MG63 (cell line): ENCODE results near the gene SRPK1. TPM values are rescaled to one million over a fixed set of nuclear protein-coding genes. Genes with fewer than 3 reads are reported as not detected.
"Not testable (repeated sequence)": the region's sequence is repeated elsewhere in the genome, so short reads cannot be mapped to it uniquely, and the experiment has no call there.

ENCODE experiments used
- DNase-seq: peaks from one replicate; pipeline ENCODE4 v3.0.0-alpha.2; 2020
- H3K27me3 ChIP-seq: fragments of 250-450 bp; sonication (Bioruptor Pico); 2 replicates; pipeline ENCODE4 v1.5.1; 2020; ENCODE audit warnings: mild to moderate bottlenecking, moderate library complexity
- H3K36me3 ChIP-seq: fragments of 250-450 bp; sonication (Bioruptor Pico); 2 replicates; pipeline ENCODE4 v1.5.1; 2020; ENCODE audit warnings: mild to moderate bottlenecking, moderate library complexity
- H3K4me3 ChIP-seq: fragments of 250-450 bp; sonication (Bioruptor Pico); 2 replicates; pipeline ENCODE4 v1.5.1; 2020; ENCODE audit warnings: mild to moderate bottlenecking, moderate library complexity
- H3K9me3 ChIP-seq: fragments of 250-450 bp; sonication (Bioruptor Pico); 2 replicates; pipeline ENCODE4 v1.5.1; 2020; ENCODE audit warnings: mild to moderate bottlenecking, moderate library complexity
- total RNA-seq: library from RNA; depleted of rRNA; stranded (reverse); fragments of >200 nt; shearing (Covaris generic); gene quantifications from 2 replicates; pipeline ENCODE4 v1.2.3, GENCODE V29; 2014; ENCODE audit warnings: low replicate concordance

Gene SRPK1
- total RNA-seq, 1 experiment from 2014 or later = 20.7 TPM

DNA sequence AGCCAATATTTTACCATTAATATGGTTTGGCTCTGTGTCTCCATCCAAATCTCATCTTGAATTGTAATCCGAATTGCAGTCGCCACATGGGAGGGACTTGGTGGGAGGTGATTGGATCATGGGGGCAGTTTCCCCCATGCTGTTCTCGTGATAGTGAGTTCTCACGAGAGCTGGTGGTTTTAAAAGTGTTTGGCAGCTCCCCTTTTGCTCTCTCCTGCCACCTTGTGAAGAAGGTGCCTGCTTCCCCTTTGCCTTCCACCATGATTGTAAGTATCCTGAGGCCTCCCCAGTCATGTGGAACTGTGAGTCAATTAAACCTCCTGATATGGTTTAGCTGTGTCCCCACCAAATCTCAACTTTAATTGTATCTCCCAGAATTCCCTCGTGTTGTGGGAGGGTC is 18.4 kb upstream of the SRPK1 start:
- DNase-seq, H3K27me3 ChIP-seq, H3K36me3 ChIP-seq, H3K4me3 ChIP-seq, H3K9me3 ChIP-seq: not testable (repeated sequence)

DNA sequence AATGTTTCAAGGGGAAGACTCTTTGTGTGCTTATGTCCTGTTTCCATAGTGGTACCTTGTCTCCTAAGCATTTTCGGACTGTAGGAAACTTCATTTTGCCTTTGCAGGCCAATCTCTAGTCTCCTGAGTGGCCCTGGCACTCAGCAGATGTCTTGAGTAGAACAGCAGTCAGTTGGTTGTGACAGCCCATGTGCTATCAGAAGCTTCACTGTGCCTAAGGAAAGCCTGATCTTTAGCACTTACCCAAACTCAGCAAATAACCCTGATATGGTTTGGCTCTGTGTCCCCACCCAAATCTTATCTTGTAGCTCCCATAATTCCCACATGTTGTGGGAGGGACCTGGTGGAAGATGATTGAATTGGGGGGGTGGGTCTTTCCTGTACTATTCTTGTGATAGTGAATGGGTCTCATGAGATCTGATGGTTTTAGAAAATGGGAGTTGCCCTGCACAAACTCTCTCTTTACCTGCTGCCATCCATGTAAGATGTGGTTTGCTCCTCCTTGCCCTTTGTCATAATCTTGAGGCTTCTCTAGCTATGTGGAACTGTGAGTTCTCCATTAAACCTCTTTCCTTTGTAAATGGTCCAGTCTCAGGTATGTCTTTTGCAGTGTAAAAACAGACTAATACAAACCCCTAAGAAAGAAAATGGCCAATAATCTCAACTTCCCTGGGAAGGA is 15.9 kb upstream of the SRPK1 start:
- Histone ChIP-seq H3K9me3 (no peaks in the 10 kb centered on the region), H3K36me3 (no peaks in the 10 kb centered on the region), H3K4me3 (no peak overlapping the region), H3K27me3 (no peaks in the 10 kb centered on the region)
- DNase-seq = no peak

DNA sequence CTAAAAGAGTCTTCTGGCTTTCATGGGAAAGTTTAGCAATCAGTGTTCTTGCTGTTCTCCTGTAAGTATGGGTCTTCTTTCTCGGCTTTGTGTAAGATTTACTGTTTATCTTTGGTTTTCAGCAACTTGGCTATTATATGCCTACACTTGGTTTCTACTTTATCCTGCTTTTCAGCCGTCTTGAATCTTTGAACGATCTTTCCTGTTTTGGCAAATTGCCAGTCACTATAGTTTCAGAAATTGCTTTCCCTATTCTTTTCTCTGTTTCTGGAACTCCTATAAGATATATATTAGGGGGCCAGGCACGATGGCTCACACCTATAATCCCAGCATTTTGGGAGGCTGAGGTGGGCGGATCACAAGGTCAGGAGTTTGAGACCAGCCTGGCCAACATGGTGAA is 14.6 kb upstream of the SRPK1 start:
- H3K36me3 ChIP-seq = no peaks in the 10 kb centered on the region
- no peak for DNase-seq
- H3K4me3 ChIP-seq = no peak overlapping the region
- no peaks in the 10 kb centered on the region for H3K9me3 ChIP-seq
- no peaks in the 10 kb centered on the region for H3K27me3 ChIP-seq

DNA sequence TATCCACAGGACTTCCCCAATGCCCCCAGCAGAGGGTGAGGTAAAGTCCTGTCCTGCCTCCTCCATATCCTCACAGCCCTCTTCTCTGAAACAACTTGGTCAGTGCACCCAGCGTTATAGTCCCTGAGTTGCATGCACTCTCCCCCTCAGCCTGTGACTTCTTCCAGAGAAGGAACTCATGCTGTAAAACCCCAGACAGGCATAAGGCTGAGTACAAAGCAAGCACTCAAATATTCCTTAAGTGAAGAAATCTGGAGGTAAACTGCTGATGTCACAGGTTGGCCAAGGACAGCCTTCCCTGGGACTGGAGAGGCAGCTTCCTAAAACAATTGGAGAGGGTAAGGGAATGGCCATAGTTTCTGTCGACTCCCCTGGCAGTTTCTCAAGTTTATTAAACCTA is 12.9 kb upstream of the SRPK1 start:
- H3K36me3 ChIP-seq = no peaks in the 10 kb centered on the region
- no peak overlapping the region for H3K4me3 ChIP-seq
- no peaks in the 10 kb centered on the region for H3K9me3 ChIP-seq
- no peak for DNase-seq
- H3K27me3 ChIP-seq = no peaks in the 10 kb centered on the region

DNA sequence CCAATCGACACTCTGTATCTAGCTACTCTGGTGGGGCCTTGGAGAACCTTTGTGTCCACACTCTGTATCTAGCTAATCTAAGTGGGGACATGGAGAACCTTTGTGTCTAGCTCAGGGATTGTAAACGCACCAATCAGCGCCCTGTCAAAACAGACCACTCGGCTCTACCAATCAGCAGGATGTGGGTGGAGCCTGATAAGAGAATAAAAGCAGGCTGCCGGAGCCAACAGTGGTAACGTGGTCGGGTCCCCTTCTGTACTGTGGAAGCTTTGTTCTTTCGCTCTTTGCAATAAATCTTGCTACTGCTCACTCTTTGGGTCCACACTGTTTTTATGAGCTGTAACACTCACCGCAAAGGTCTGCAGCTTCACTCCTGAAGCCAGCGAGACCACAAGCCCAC is 11.0 kb upstream of the SRPK1 start:
- not testable (repeated sequence) for H3K27me3 ChIP-seq, H3K4me3 ChIP-seq, H3K36me3 ChIP-seq, DNase-seq, H3K9me3 ChIP-seq

DNA sequence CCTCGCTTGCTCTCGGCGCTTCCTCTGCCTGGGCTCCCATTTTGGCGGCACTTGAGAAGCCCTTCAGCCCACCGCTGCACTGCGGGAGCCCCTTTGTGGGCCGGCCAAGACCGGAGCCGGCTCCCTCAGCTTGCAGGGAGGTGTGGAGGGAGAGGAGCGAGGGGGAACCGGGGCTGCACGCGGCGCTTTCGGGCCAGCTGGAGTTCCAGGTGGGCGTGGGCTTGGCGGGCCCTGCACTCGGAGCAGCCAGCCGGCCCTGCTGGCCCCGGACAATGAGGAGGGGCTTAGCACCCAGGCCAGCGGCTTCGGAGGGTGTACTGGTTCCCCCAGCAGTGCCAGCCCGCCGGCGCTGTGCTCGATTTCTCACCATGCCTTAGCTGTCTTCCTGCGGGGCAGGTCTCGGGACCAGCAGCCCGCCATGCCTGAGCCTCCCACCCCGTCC is 10.2 kb upstream of the SRPK1 start:
- Histone ChIP-seq H3K4me3 (no peak overlapping the region), H3K27me3 (no peaks in the 10 kb centered on the region), H3K36me3 (no peaks in the 10 kb centered on the region), H3K9me3 (no peaks in the 10 kb centered on the region)
- no peak for DNase-seq

DNA sequence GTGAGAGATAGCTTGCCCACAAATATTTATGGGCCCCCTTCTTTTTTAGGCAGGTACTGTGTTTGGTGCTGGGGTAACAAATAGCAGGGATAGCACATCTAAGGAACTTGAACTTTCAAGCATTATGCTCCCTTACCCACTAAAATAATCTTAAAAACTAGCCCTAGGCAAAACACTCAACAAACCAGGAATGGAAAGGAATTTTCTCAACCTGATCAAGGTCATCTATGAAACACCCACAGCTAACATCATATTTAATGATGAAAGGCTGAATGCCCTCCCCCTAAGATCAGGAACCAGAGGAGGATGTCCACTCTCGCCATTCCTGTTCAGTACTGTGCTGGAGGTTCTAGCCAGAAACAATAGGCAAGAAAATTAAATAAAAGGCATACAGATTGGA is 8.7 kb upstream of the SRPK1 start:
- H3K27me3 ChIP-seq = no peaks in the 10 kb centered on the region
- DNase-seq = no peak
- no peaks in the 10 kb centered on the region for H3K9me3 ChIP-seq
- H3K4me3 ChIP-seq = no peak overlapping the region
- H3K36me3 ChIP-seq = no peaks in the 10 kb centered on the region

DNA sequence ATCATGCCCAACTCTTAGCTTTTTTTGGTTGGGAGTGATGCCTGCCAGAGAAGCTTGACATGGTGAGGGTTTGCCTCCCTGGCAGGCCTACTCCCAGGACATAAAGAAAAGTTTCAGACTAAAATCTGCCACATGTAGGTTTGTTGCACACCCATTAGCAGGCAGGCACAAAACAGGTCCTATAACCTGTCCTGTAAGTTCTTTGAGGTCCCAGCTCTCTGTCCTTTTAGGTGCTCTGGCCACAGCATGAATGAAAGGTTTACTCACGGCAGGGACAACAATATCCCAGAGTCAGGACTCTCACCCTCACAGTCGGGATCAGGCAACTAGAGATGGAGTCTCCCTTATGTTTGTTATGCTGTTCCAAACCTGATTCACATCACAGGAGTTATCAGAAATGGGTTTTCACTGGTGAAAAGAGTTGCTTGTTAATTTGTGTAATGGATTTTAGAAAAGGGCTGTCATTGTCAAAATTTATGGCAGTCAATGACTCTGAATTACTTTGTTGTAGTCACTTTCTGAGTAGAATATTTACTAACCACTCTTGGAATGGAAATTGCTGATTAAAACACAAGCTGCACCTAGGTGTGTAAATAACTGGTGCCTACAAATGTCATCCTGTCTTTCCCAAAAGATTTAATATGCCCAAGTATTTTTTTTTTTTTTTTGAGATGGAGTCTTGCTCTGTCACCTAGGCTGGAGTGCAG is 5.8 kb upstream of the SRPK1 start:
- H3K27me3 ChIP-seq = no peaks in the 10 kb centered on the region
- H3K9me3 ChIP-seq = no peaks in the 10 kb centered on the region
- no peaks in the 10 kb centered on the region for H3K36me3 ChIP-seq
- no peak overlapping the region for H3K4me3 ChIP-seq
- DNase-seq = no peak

DNA sequence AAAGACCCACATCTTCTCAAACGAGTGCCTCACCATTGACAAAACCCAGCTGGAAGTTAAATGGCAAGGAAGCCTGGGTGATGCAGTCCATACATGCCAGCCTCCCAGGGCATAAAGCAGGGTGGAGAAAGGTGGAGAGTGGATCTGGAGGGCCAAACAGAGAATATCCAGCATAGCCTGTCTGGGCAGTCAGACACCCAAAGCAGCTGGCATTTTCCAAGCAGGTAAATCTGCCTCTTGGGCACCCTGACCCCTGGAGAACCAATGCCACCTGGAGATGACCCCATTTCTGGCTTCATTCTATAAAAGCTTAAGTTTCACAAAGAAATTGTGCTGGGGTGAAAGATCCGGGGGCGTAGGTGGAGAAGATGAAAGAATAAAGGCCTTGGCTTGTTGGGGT is 5.1 kb upstream of the SRPK1 start:
- Histone ChIP-seq H3K4me3 (no peak overlapping the region), H3K27me3 (no peaks in the 10 kb centered on the region)

DNA sequence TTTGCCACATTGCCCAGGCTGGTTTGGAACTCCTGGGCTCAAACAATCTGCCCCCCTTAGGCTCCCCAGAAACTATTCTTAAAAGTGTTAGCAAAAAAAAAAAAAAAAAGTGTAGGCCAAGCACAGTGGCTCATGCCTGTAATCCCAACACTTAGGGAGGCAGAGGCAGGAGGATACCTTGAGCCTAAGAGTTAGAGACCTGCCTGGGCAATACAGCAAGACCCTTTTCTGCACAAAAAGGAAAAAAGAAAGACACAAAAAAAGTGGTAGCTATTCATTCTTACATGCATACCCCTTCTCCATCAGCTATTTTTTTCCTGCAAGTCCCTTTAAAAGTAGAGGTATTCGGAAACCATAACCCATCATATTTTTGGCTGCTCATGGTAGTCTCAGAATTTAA is 3.2 kb upstream of the SRPK1 start:
- Histone ChIP-seq H3K9me3 (no peaks in the 10 kb centered on the region), H3K27me3 (no peaks in the 10 kb centered on the region), H3K36me3 (peaks cover 5% of the 10 kb centered on the region; the same call in 1 of the 2 replicates), H3K4me3 (no peak overlapping the region)
- no peak for DNase-seq

More for the DNA sequence above, 5.1 kb upstream of the SRPK1 start:
- Histone ChIP-seq H3K36me3 (no peaks in the 10 kb centered on the region), H3K9me3 (no peaks in the 10 kb centered on the region)
- no peak for DNase-seq

DNA sequence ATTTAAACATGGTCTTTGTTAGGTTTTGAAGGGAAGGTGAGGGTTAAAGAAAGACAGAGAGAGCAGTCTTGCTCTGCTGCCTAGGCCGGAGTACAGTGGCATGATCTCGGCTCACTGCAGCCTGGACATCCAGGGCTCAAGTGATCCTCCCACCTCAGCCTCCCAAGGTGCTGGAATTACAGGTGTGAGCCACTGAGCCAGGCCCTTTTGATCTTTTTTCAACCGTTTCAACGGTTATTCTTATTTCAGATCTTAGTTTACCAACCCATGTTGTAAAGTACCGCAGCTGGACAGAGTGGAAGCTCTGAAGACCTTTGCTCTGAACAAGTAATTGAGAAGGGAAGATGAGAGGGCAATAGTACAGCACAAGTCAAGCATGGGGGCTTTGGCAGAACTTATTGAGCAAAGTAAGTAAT is 1.2 kb upstream of the SRPK1 start:
- DNase-seq = no peak
- H3K4me3 ChIP-seq = no peak overlapping the region
- peaks cover 23% of the 10 kb centered on the region for H3K36me3 ChIP-seq
- no peaks in the 10 kb centered on the region for H3K27me3 ChIP-seq
- no peaks in the 10 kb centered on the region for H3K9me3 ChIP-seq

DNA sequence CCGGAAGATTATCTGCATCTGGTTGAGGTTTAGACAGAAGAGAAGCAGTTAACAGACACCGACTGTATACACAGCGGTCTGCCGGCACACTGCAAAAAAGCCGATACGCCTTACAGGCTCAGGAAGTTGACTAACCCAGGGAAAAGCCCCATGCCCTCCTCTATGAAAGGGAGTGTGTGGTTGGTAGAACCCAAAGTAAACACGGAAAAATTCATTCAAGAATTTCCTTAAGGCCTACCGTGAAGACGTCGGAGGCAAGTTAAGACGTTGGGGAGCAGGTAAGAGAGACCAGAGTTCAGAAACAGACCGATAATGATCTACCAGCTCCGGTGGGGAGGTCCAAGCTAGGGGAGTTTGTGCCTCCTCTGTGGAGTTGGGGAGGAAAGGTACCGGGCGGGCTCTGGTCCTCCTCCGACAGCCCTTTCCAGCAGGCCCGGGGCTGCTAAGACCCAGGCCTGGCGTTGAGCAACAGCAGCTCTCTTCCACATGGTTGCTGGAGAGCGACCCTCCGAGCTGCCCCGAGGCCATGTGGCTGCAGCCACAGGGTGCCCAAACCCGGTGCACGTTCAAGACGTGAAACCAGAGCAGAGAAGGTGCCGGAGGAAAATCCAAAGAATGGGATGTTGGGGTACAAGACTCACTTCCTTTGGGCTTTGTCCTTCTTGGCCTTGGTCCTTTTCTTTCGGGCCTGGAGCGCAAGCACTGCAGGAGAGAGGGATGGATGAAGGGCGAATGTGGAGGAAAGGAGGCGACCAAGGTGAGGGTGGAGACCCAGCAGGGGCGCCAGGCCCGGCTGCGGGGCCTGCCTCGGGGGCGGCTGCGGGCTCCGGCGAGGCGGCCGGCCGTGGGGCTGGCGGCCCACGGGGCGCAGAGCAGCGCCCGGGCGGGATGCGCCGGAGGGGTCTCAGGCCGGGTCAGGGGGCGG is 809 bp downstream of the SRPK1 start:
- peak; percentile 47 for DNase-seq
- peaks cover 36% of the 10 kb centered on the region for H3K36me3 ChIP-seq
- peak overlapping the region; percentile 85 for H3K4me3 ChIP-seq
- H3K9me3 ChIP-seq = no peaks in the 10 kb centered on the region
- no peaks in the 10 kb centered on the region for H3K27me3 ChIP-seq

DNA sequence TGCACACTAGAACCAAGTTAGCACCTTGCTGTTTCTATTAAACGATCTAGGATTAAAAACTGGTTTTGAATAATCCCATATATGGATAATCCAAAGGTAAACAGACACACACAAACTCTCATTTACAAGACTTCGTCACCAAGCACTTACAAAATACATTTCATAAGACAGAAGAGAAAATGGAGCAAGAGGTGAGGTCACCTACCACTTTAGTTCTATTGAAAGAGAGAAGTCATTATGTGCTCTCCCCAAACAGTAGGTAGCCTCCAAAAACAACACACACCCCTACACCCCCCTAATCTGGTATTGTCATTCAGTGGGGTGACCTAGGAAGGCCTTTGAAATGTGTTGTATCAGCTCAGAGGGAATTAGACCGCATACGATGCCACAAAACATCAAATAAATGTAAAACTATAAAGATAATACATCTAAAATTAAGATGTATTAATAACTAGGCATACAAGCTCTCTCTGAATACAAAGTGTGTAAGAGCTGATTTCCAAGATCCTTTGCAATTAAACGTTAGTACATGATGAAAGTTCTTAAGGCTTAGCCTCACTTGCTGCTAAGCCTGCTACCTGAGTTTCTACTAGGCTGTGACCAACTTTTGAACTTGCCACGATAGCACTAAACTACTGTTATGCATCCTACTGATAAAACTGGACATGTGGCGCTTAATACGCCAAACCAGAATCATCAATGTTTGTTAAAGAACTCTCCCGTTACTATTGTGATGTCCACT is 1.6 kb downstream of the SRPK1 start:
- Histone ChIP-seq H3K4me3 (peak overlapping the region; percentile 85), H3K27me3 (no peaks in the 10 kb centered on the region), H3K9me3 (no peaks in the 10 kb centered on the region), H3K36me3 (peaks cover 44% of the 10 kb centered on the region)
- no peak for DNase-seq

DNA sequence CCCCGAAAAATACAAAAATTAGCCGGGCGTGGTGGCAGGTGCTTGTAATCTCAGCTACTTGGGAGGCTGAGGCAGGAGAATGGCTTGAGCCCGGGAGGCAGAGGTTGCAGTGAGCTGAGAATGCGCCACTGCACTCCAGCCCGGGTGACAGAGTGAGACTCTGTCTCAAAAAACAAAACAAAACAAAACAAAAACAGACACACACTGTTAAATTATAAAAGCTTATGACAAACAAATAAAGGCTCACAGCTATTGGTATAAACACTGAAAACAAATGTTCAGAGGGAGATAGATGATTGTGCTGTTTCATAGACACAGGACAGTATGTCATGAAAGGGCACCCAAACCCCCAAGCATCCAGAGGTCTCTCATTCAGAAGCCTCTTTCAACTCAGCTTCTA is 4.0 kb downstream of the SRPK1 start:
- not testable (repeated sequence) for H3K27me3 ChIP-seq, H3K9me3 ChIP-seq, H3K4me3 ChIP-seq, DNase-seq
- H3K36me3 ChIP-seq = peaks cover 66% of the 10 kb centered on the region

DNA sequence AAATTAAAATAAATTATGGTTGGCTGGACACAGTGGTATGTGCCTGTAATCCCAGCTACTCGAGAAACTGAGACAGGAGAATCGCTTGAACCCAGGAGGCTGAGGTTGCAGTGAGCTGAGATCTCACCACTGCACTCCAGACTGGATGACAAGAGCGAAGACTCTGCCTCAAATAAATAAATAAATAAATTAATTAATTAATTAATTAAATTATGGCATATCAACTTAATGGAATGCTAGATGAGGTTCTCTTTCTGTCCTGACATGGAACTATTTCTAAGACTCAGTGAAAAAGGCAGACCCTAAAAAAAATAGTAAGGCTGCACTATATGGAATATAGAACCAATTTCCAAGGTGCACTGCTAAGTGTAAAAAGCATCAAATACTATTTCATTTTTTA is 4.8 kb downstream of the SRPK1 start:
- H3K4me3 ChIP-seq = no peak overlapping the region
- H3K9me3 ChIP-seq = peaks cover 13% of the 10 kb centered on the region
- H3K36me3 ChIP-seq = peaks cover 75% of the 10 kb centered on the region
- H3K27me3 ChIP-seq = no peaks in the 10 kb centered on the region
- no peak for DNase-seq

DNA sequence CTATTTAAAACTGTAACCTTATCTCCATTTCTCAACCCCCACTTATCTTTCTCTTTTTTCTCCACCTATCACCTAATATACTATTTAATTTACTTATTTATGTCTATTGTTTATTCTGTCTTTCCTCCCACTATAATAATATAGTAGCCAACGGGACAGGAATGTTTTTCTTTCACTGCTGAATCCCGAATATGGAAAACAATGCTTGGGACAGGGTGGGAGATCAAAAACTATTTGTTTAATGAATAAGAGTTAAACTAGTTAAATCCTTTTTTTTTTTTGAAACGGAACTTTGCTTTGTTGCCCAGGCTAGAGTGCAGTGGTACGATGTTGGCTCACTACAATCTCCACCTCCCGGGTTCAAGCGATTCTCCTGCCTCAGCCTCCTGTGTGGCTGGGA is 6.4 kb downstream of the SRPK1 start:
- Histone ChIP-seq H3K27me3 (no peaks in the 10 kb centered on the region), H3K4me3 (no peak overlapping the region), H3K9me3 (peaks cover 26% of the 10 kb centered on the region), H3K36me3 (peaks cover 89% of the 10 kb centered on the region)
- DNase-seq = no peak
